Fibroblast of skin of right biceps (primary cell): ENCODE measurements around the gene STUM.
"Not testable (repeated sequence)": the region's sequence is repeated elsewhere in the genome, so short reads cannot be mapped to it uniquely, and the experiment has no call there.

ENCODE experiments used
- DNase-seq: peaks from one replicate; pipeline ENCODE4 v3.0.0-alpha.2; 2013

Gene STUM

GRCh38 chr1:226586116-226586515 lies 37.6 kb downstream of the STUM start:
- DNase-seq = no peak

GRCh38 chr1:226586650-226587422 lies 38.3 kb downstream of the STUM start:
- DNase-seq = no peak

- DNase-seq = no peak
These were observed 39.9 kb downstream of the STUM start for GRCh38 chr1:226588484-226588883.

GRCh38 chr1:226589008-226589733 lies 40.6 kb downstream of the STUM start:
- no peak for DNase-seq

- DNase-seq = no peak
These were observed 42.0 kb downstream of the STUM start for GRCh38 chr1:226590614-226591013.

- DNase-seq = no peak
These were observed 45.0 kb downstream of the STUM start for GRCh38 chr1:226593541-226593940.

GRCh38 chr1:226596531-226597165 lies 48.1 kb downstream of the STUM start:
- no peak for DNase-seq

GRCh38 chr1:226597616-226598454 lies 49.3 kb downstream of the STUM start:
- no peak for DNase-seq

GRCh38 chr1:226598455-226598849 lies 49.9 kb downstream of the STUM start:
- DNase-seq = no peak

GRCh38 chr1:226598955-226599354 lies 50.4 kb downstream of the STUM start:
- not testable (repeated sequence) for DNase-seq

GRCh38 chr1:226599636-226600238 lies 51.2 kb downstream of the STUM start:
- no peak for DNase-seq

- no peak for DNase-seq
These were observed 51.7 kb downstream of the STUM start for GRCh38 chr1:226600254-226600653.

- no peak for DNase-seq
These were observed 52.9 kb downstream of the STUM start for GRCh38 chr1:226601456-226601855.

GRCh38 chr1:226602186-226603021 lies 53.8 kb downstream of the STUM start:
- DNase-seq = peak; percentile 58

GRCh38 chr1:226603022-226603857 lies 54.7 kb downstream of the STUM start:
- peak; percentile 49 for DNase-seq

- no peak for DNase-seq
These were observed 55.4 kb downstream of the STUM start for GRCh38 chr1:226603858-226604559.

- DNase-seq = no peak
These were observed 56.2 kb downstream of the STUM start for GRCh38 chr1:226604560-226605317.

GRCh38 chr1:226605318-226605950 lies 56.9 kb downstream of the STUM start:
- no peak for DNase-seq
